DMS153 (cell line): ENCODE measurements around the gene TRPC4.

ENCODE experiments used
- DNase-seq: peaks from one replicate; lab custom pipeline; 2025; lab: John Stamatoyannopoulos, UW

TRPC4 gene

DNA sequence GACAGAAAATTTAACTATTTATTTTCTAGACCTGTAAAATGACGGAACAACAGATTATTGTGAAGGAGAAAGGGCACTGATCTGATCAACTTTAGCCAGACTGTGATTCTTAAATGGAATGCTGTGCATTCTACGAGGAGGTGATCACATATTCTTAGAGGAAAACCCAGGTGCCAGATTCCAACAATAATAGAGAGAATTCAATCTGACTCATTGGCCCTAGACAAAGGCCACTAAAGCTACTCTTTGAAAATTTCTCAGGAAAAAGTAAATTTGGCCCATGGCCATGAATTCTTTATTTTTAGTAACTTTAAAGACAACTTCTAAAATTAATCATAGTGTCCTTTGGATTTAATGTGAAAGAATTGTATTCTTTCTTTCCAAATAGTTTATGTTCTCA is 212.4 kb downstream of the TRPC4 start:
- DNase-seq: no peak

DNA sequence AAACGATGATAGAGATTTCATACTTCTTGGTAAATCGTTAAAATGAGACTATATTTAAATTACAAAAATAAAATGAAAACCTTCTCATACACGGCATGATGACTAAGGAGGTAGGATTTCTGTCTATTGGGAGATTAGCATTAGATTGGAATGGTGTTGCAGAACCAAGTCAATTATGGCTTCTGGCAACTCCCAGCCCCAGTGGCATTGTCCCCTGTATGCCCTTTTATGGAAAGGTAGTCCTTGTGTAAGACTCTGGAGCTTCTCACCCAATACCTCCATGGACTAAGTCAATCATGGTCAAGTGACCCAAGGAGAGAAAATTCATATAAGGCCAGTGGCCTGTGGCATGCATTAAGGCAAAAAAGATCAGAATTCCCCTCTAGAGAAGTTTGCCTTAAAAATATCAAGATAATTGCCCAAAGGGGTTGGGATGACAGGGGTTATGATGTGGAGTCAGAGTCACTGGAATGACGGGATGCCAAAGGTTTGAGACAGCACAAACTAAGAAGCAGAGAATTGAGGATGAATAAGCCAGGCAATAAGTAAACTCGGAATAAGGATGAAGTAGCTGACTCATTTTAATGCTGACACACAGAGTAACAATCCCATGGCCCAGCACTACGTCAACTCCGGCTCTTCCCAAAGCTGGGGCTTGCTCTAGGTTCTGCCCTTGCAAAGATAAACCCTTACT is 213.2 kb downstream of the TRPC4 start:
- DNase-seq: no peak

DNA sequence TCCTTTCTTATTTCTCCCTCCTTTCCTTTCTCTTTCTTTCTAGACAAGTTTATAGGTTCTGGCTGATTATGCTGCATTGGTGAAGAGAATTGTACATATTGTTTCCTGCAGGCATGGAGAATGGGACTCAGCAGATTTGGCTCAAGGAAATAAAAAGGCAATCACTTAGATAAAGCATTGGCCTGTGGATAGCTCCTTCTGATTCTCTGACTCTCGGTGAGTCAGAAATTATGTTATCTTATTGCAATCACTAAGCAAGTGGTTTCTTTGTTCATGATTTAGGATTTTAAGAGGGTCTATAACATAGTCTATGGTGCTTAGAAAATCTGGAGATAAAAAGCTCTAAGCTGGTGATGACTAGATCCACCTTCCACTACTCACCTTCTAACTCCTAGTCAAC is 217.0 kb downstream of the TRPC4 start:
- no peak for DNase-seq

DNA sequence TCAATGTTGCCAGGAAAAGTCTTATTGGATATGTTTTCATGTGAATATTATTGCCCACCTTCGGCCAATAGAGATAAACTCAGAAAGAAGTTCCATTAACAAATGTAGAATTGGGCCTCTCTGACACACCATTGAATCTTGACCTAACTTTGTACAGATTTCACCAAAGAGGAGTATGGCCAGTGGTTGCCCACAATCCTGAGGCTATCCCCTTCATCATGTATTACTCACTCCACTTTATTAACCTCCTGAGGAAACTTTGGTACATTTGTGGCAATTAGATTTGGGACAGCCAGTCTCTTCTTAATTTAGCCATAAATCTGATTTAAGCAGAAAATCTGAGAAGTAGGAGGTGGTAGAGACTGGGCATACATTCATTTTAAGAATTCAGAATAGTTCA is 217.7 kb downstream of the TRPC4 start:
- DNase-seq: no peak

DNA sequence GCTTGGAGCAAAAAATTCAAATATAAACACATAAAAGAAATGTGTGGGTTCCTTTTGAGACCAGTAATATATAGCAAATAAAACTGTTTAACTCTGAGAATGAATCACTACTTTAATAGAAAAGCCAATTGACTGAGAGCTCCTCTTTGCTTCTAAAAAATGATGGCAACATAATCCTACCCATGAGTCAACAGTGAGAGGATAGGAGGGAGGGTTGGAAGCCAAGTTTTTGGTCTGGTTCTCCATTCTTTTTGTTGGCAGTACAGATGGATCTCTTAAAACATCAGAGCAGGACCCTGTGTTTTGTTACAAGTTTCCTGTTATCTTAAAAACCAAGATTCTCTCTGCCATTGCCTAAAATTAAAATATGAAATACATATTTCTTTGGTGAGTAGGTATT is 221.0 kb downstream of the TRPC4 start:
- DNase-seq: no peak

DNA sequence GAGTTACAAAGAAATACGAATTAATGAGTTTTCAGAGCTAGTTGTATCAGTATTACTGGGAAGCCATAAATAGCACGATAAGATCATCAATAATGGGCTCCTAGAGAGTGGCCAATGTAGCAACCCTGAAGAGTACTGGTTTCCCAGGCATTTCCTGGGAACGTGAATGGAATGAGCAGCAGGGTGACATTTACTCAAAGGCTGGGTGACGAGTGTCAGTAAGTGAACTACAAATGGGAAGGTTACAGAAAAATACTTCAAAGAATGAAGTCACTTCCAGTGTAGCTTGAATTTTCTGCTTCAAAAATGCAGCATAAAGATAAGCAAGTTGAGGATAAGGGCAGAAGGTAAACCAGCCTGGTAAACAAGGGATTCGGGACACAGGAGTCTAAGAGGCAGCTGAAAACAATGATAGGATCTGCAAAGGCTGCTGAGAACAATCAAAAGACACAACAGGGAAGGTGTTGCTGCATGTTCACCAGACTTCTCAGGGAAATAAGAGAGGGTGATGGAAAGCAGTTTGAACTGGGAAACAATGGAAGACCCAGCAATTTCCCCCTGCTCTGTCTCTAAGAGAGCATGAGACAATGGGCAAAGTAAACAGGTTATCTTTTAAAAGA is 222.4 kb downstream of the TRPC4 start:
- peak; percentile 32 for DNase-seq

DNA sequence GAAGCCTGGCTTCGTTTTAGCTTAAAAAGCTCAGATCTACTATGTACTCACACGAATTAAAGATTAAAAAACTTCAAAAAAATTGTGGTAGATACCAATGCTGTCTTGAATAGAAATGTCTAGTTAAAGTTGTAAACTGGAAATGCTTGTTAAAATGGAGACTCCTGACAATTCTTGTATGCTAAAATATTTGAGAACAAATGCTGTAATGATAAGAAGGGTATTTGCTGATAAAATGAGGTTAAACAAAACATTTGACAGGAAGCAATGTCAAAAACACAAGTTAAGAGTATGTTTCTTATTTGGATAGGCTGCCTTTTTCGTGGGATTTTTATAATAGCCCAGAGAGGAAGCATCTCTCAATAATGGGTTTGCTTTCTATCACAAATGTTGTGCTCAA is 223.0 kb downstream of the TRPC4 start:
- DNase-seq: no peak

DNA sequence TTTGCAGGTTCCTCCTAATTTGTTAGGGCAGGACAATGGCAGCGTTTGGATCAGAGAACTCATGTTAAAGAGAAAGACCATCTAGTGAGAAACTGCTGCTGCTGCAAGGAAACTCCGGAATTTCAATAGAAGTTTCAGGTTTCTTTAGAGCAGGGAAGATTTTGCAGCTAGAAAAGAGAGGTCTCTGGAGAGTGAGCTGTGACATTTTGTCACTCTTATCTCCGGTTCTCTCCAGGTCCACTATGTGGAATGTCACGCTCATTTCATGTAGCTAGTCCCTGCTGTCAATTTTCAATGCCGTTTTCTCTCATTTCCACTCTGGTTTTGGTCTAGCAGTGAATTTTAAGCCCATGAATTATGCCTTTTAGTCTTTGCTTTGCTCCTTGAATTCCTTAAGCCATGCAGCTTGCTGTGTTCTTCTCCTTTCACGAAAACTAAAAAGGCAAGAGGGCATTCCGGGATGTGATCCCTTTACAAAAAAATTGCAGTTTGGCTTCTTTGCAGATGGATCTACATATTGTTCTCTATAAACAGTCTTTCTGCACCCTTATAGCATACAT is 224.3 kb downstream of the TRPC4 start:
- DNase-seq: no peak

DNA sequence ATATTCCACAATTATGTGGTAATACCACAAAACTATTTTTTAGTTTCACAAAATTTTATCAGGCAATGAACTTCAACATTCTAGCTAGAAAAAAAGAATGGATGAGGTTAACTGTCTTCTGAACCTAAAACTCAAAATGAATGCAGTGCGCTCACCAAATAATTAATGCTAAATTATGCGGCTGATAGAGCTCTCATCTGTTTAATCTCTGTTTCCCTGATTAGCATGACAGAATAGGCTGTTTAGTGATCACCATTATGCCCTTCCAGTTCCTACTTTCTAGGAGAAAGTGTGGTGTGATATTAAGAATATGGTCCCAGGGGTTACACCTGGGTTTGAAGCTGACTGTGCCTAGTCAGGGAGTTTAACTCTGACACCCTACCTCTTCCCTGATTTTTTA is 228.2 kb downstream of the TRPC4 start:
- DNase-seq: no peak

DNA sequence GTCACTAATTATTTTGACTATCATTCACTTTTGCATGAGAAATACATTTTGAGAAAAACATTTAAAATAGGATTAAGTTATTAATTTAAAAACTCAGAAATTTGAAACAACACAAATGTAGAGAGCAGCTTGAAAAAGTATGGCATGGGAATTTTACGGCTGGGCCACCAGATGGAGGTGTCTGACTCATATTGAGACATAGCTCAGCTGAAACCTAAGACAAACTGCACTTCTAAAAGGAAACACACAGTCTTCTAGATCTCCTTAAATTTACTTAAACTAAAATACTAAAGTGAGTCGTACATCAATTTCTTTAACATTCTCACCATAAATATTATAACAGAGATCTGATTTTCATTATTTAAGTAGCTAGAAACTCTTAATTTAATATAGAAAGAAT is 229.1 kb downstream of the TRPC4 start:
- DNase-seq: peak; percentile 11

DNA sequence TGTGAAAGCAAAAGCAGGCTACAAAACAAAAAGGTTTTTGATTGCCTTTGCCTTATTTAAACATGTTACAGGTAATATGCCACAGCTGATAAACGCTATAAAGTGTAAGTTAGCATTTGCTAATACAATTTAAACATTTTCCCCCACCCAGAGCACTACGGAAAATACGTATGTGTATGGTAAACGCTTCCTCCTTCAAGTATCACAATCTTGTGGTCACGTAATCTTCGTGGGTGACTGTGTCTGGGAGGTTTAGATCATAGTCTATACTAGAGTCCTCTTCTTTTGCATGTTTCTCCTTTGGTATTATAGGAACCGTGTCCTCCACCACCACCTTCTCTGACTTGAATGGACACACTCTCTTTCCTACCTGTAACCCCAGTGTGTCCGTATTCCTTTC is 232.9 kb downstream of the TRPC4 start:
- DNase-seq: no peak

DNA sequence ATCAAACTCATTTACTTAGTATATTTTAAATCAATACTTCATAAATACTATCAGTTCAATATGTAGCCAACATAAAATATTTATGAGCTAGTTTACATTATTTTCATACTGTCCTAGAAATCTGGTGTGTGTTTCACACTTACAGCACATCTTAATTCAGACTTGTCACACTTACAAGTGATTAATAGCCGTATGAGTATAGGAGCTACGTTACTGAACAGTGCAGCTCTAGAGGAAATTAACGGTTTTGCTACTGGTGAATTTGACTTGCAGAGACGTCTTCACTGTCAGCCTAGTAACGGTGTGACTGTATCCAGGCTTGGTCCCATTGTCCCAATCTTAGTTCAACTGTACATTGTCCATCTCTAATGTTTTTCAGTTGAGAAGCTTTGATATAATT is 237.3 kb downstream of the TRPC4 start:
- no peak for DNase-seq

DNA sequence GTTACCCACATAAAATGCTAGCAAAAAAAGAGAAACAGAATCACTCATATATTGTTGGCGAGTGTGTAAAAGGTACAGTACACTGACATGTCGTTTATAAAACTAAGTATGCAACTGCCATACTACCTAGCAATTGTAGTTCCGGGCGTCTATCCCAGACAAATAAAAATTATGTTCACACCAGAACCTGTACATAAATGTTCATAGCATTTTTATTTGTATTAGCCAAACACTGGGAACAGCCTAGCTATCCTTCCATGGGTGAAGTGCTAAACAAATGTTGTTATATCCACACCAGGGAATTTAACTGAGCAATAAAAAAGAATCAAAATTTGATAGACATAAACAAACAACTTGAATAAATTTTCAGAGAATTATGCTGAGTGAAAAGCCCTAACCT is 242.1 kb downstream of the TRPC4 start:
- peak; percentile 94 for DNase-seq

DNA sequence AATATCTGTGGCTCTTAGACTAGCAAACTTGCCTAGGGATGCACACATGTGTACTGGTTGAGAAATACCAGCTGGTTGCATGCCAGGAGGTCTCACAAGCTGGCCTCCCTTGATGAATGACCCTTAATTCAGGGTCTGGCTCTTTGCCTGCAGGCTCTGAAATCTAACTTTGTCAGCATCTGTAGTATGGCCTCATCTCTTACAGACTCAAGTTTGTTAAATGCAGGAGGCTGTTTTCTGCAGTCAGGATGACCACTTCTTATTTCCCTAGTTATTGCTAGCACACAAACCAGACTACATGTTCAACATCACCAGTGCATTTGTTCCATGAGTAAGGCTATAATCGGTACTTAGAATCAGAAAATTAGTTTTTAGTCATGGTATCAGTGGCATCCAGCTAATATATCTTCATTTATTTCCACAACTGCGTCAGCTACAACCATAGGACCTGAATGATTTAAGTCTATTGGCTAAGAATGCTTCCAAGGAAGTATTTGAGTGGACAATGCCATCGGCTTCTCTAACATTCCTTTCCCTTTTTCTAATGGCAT is 247.7 kb downstream of the TRPC4 start:
- no peak for DNase-seq

DNA sequence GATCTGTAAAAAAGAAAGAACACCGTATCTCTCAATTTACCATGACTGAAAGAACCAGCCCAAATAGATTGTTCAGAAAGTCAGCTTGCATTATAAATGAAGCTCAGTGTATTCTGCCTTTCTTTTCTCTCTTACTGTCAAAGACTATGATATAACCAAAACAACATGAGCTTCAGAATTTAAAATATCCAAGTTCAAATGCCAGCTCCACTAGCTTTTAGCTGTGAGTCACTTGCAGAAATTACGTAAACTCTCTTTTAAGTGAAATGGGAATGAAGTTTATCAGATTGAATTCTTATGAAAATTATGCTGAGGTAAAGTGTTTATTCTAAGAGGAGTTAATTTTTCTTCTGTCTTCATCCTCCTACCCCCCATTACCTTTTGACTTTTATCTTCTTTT is 251.0 kb downstream of the TRPC4 start:
- no peak for DNase-seq

DNA sequence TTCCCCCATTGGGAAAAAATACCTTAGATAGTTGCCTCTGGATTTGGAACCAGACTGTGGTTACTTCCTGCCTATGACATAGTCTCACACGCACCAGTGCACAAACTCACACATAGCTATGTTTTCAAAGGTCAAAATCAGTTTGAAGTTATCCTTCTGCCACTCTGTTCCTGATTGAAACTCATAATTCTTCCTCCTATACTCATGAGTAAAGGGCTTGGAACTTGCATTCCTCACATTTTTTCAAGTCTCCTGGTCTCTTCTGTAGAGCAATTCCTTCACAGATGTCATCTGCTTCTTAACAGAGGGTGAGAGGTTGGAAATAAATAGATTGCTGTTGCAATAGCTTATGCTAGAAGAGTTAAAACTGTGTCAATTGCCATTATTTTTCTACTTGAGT is 252.4 kb downstream of the TRPC4 start:
- no peak for DNase-seq

DNA sequence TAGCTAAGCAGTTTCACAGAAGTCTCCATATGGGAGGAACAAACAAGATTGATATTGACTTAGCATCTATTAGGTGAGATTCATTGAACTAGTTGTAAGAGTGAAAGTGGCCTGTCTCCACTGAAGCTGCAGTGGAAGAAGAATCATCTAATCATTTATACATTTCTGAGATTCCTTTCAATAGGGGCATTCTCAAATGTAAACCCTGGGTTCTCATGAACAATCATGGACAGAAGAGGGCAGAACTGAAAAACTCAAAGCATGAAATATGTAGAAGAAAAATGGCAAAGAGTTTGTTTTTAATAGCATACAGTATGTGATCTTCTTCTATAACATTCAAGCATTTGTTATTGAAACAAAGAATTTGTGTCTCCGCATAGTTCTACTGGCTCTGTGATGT is 253.4 kb downstream of the TRPC4 start:
- no peak for DNase-seq

DNA sequence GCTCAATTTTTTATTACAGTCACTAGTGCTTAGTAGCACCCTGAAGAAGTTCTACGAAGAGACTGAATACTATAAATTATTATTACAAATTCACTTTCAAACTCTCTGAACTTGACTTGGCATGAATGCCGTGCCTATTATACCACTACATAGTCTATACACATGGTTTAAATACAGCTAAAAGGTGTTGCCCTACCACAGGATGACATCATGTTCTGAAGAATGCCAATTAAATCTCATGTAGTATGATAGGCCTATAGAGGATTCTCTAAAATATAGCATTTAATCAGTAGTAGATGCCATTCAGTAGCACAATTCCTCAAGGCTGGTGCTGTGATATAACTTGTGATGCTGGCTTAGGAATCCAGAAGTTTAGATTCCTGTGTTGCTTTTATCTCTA is 254.3 kb downstream of the TRPC4 start:
- no peak for DNase-seq

DNA sequence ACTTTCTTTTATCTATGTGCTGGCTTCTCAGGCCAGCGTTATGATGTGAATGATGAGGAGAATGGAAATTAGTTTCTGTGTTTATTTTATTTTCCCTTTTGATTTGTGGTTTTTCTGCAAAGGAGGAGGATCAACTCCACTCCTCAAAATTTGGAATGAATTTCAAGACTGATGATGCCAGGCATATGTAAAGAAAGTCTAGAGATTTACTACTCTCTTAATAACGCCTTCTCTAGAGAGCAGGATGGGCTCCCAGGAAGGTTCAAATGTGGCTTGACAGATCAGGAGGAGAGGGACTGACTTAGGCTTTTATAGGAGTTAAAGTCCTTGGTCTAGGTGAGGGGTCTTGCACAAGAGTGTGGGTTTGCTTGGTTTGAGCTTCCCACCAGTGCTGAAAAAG is 255.9 kb downstream of the TRPC4 start:
- no peak for DNase-seq

DNA sequence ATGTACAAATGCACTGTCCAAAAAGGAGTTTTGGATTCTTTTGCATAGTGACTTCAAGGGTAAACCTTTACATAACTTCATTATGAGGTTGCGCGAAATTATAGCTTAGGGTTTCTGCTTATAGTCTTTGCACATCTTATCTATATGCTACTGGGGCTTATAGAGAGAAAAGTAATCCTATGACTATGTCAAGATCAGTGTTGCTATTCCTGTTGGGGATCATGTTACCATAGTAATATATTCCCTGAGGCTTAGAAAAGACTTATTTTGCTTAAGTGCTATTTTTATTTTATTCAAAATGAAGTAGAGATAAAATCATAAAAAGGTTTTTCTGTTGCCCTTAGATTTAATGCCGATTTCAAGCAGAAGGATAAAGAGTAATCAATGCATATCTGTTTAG is 256.3 kb downstream of the TRPC4 start:
- no peak for DNase-seq

DNA sequence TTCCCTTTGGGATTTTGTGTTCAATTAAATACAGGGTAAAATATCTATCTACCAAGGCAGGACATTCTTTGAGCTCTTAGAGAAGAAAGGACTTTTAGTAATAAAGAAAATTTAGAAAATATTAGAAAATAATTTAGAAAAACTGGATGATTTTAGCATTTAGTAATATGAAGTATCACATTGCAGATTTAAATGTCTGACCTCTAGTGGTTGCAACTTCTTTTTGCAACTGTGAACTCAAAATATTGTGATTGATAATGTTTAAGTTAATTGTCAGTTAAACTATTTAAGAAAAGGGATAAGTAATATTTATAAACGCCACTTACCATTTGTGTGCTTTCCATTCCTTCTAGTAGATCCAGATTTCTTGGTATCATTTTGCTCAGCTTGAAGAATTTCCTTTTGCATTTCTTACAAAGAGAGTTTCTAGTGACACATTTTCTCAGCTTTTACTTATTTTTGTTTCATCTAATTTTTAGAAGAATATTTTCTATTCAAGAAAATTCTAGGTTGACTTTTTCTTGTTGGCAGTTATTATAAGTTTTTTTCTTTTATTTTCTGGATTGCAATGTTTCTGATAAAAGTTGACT is 260.7 kb downstream of the TRPC4 start:
- no peak for DNase-seq

DNA sequence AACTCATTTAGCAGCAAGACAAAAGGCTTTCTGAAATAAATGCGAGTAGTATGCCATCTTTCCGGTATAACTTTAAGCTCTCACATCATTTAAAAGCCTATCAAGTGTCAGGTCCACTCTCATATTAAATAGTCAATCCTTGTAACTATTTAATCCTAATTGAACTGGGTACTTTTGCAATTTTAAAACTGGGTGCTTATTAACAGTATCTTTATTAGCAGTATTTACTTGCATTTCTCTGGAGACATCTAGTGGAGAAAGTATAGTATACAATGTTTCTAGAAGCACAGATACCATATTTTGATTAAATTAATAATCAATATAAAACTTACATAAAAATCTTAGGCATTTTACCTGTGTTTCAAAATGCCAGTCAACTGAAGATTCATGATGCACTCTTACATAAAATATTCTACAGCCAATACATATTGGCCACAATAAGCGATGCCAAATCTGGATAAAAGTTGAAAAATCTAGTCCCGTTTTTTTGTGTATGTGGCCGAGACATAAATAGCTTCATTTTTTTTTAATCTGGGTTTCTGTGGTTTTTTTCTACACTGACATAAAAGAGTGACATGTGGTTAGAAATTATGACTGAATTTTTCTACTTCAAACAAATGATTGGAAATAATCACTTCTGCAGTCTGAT is 266.7 kb downstream of the TRPC4 start:
- peak; percentile 24 for DNase-seq
